LNCaP clone FGC (cell line): ENCODE measurements around the gene GSTO1.

Source experiments
- DNase-seq: peaks from one replicate; pipeline ENCODE4 v3.0.0-alpha.2; 2011; ENCODE audit warnings: low read depth
- H3K4me3 ChIP-seq: 2 replicates; pipeline ENCODE4 v1.5.1; 2011; ENCODE audit warnings: mild to moderate bottlenecking, low read depth, low read length, control low read depth
- TF ChIP-seq, protein P1 (sequence below): IDR thresholded peaks from 2 replicates; pipeline ENCODE4 v1.5.1; 2012; ENCODE audit warnings: mild to moderate bottlenecking; ENCODE audit not compliant: control insufficient read depth, insufficient read depth; ENCODE audit errors: extremely low read depth

The GSTO1 gene

DNA sequence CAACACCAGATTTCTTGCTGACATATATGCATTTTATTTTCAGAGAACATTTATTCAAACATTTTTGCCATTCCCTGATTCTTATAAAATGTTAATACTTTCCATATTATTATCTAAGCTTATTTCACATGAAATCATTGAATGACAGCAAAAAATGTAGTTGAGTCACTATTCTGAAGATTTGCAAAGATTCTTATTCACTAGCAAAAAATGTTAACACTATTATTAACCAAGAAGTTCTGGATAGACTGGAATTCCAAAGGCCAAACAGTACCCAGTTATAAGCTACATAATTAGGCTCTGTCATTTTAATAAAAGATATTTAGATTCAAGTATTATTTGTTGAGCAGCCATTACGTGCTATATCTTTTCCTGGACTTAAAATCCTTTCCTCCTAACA, 18.6 kb downstream of the GSTO1 start:
- no peak for DNase-seq
- TF ChIP-seq, protein P1, sequence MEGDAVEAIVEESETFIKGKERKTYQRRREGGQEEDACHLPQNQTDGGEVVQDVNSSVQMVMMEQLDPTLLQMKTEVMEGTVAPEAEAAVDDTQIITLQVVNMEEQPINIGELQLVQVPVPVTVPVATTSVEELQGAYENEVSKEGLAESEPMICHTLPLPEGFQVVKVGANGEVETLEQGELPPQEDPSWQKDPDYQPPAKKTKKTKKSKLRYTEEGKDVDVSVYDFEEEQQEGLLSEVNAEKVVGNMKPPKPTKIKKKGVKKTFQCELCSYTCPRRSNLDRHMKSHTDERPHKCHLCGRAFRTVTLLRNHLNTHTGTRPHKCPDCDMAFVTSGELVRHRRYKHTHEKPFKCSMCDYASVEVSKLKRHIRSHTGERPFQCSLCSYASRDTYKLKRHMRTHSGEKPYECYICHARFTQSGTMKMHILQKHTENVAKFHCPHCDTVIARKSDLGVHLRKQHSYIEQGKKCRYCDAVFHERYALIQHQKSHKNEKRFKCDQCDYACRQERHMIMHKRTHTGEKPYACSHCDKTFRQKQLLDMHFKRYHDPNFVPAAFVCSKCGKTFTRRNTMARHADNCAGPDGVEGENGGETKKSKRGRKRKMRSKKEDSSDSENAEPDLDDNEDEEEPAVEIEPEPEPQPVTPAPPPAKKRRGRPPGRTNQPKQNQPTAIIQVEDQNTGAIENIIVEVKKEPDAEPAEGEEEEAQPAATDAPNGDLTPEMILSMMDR, result no peak
- no peak overlapping the region for H3K4me3 ChIP-seq

DNA sequence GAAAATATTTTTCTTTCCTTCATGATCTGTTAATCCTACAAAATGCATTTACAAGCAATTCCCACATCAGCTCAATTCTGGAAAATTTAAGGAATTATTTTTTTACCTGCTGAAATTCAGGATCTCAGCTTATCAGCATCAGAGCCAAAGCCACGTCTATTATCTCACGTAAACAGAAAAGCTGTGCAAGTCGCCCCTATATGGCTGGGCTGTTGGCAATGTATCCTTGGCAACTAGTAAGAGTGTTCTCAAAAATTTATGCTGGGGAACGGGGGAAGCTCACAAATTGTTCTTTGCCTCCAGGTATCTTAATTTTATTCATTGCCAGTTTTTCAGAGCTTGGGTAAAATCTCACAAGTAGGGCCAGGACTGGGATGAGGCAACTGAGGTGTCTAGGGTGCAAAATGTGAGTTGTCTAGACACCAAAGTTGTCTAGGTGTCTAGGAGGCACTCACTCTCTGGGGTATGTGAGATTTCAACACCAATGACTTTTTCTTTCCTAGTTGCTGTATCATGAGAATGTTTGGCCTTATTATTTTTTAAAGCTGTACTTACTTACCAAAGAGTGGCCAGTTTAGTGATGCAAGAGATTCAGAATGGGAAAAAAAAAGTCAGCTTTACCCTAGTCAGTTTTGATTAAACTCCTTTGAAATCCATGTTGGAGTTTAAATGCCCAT, 19.3 kb downstream of the GSTO1 start:
- TF ChIP-seq, protein P1, result no peak
- DNase-seq, result no peak
- no peak overlapping the region for H3K4me3 ChIP-seq

DNA sequence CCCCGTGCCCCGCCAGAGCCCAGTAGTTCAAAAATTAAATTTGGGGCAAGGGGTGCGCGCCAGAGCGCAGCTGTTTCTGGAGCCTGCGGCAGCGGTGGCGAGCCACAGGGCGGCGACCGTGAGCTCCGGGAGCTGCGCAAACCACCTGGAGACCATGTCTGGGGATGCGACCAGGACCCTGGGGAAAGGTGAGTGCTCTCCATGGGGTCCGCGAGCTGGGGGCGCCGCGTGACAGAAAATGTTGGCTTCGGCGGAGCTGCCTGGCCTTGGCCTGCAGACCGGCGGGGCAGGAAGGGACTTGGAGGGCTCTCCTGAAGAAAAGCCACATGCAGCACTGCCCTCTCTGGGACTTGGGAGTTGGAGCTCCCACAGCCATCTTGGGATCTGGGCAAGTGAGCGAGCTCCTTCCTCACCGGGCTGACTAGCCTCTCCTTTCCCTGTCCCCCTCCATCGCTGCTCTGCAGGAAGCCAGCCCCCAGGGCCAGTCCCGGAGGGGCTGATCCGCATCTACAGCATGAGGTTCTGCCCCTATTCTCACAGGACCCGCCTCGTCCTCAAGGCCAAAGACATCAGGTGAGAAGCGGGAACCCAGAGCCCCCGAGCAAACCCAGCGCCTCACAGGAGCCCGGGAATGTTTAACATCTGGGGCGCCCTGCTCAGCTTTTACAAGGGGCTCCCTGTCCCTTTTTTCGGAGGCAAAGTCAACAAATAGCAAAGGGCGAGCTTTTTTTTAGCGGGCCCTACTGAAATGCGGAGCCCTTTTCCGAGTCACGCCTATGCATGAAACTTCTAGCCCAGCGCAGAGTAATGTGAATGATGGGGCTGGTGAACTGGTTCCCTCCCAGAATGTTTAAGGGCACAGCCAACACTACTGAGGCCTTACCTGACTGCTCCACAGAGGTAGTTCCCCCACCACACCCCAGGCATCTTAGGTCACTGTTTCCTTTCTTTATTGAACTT, 20.4 kb downstream of the GSTO1 start:
- no peak for DNase-seq
- H3K4me3 ChIP-seq, result no peak overlapping the region
- TF ChIP-seq, protein P1, result no peak

DNA sequence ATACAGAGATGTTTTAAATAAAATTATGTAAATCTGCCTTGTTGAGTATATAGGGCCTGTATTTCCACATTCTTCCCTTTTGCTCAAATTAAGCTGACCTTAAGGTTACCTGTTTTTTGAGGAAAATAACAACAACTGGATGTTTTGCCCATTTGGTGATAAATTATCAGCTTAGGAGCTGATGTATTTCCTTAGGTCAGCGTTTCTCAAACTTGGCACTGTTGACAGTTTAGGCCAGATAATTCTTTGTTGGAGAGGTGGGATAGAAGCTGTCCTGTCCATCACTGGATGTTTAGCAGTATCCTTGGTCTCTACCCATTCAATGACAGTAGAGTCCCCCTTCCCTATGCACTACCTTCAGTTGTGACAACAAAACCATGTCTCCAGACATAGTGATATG, 21.5 kb downstream of the GSTO1 start:
- no peak for DNase-seq
- H3K4me3 ChIP-seq, result no peak overlapping the region
- TF ChIP-seq, protein P1, result no peak

DNA sequence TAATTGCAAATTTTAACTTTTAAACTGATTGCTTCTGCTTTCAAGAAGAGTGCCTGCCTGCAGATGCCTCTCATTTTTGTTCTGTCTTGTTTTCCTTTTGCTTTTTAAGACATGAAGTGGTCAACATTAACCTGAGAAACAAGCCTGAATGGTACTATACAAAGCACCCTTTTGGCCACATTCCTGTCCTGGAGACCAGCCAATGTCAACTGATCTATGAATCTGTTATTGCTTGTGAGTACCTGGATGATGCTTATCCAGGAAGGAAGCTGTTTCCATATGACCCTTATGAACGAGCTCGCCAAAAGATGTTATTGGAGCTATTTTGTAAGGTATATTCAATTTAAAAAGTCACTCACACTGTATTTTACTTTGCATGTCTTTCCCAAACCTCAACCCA, 23.1 kb downstream of the GSTO1 start:
- TF ChIP-seq, protein P1, result no peak
- peak; percentile 99 for DNase-seq
- H3K4me3 ChIP-seq, result peak overlapping the region; percentile 22

DNA sequence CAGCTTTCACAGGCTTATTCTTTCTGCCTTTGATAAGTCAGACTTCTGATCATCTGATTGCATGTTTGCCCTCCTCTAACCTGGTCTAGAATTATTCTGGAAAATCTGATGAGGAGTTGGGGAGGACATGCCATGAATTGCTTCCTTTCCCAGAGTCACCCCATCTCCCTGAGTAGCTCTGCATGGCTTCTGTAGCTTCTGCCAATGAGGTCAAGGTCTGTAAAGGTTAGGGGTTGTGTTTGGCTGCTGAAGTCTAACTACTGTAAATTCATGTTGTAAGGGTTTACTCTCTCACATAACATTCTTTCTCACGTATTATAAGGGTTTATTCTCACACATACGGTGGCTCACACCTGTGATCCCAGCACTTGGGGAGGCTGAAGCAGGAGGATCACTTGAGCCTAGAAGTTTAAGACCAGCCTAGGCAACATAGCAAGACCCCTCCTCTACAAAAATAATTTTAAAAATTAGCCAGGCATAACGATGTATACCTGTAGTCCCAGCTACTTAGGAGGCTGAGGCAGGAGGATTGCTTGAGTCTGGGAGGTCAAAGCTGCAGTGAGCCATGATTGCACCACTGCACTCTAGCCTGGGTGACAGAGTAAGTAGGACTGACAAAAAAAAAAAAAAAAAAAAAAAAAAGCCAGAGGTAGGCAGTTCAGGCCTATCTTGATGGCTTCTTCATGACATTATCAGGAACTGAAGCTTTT, 25.0 kb downstream of the GSTO1 start:
- TF ChIP-seq, protein P1, result no peak
- H3K4me3 ChIP-seq, result no peak overlapping the region
- DNase-seq, result no peak
